Activated CD4-positive, alpha-beta T cell treated with anti-CD3 and anti-CD28 coated beads for 24 hours (primary cell): ENCODE measurements around the gene OR9G4.

Source experiments
- DNase-seq, 2 donors: peaks; one replicate each; pipeline ENCODE4 v3.0.0-alpha.2; 2020; ENCODE audit warnings: low read depth in 2 of 2

The OR9G4 gene

DNA sequence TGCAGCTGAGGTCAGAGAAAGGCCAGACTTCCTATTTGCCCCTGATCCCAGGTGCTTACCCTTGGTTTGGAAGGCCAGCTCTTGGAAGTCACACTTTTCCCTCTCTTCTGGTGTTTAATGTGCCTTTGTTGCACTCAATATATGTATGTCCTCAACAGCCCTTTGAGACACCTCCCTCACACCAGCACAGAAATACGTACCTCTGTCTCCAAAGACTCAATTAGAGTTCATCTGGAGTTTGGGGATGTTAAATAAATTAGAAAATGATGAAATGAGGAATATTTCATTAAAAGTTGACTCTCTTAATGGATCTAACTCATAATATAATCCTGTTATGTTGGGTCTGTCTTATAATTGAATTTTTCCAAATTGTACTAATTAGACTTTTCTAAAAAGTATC is at the start of gene OR9G4:
Gene OR9G4 (minus strand): TSS at position 101 of the 400 bp plus-strand sequence. CDS start 4,931 bp downstream, outside the sequence.
- DNase-seq, result no peak

DNA sequence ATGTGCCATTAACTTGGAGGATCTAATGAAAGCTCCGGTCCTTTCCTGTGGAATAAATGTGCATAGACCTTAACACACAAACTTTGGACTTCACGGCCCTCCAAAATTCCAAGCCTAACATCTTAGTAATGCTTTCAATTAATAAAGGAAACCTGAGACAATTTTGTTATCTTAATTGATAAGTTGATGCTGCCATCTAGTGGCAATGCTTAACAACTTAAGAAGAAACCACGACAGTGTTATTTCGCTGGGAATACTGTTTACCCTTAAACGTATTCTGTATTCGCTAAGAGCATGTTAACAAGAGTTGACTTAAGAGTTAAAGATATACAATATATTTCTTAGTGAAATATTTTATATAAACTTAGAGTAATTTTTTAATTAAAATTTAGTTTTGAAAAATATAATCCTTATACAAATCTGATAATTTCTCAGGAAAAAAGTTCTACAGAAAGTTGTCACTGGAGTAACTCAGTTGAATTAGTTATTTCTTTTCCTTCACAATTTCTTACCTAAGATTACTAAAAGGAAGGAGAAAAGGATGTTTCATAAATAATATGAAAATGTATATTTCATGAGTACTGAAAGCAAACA is 35.0 kb upstream of the OR9G4 start:
- DNase-seq, result no peak

DNA sequence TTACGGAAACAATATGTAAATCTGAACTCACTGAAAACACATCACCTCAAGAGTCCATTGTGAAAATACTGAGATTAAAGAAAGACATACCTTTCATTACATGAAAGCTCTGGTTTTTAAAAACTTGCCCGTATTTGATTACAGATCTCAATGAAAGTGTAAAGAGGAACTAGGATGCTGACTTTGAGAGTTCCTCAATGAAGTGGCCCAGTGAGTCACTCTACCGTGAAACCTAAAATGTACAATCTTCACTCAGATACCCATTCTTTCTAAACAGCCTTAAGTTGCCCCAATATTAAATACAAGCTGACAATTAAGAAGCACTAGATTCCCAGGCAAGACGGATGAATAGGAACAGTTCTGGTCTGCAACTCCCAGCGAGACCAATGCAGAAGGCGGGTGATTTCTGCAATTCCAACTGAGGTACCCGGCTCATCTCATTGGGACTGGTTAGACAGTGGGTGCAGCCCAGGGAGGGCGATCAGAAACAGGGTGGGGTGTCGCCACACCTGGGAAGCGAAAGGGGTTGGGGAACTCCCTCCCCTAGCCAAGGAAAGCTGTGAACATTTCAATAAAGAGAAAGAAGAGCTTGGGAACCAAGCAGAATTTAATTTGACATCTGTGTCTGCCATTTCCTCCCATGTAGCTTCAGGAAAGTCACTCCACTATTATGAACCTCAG is 33.8 kb upstream of the OR9G4 start:
- DNase-seq, result no peak

DNA sequence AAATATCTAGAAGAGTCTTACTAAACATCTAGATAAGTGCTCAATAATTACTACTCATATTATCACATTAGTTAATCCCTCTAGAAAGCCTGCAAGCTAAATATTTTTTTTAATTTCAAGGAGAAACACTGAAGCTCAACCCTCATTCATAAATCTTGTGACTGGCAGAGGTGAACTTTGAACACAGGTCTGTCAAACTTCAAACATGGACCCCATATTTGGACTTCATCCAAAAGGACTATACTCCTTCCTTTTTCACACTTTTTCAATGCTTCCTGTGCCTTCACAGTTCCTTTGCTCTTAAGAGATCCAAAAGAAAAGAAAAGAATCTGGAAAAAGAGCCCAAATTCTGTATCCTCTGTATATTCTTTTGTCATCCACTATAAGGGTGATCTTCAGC is 28.3 kb upstream of the OR9G4 start:
- no peak for DNase-seq

DNA sequence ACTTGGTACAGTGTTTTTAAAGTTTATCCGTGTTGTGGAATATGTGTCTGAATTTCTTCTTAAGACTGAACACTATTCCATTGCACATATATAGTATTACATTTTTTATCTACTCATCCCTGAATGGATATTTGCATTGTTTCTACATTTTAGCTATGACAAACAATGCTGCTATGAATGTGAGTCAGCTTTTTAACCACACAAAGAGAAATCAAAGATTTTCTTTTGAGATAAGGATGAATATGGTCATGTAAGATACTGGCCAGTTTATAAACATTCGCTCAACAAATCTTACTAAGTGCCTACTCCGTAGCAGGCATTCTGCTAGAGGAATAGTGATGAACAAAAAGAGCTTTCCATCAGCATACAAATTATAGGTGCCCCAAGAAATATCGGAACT is 16.5 kb upstream of the OR9G4 start:
- DNase-seq, result no peak

DNA sequence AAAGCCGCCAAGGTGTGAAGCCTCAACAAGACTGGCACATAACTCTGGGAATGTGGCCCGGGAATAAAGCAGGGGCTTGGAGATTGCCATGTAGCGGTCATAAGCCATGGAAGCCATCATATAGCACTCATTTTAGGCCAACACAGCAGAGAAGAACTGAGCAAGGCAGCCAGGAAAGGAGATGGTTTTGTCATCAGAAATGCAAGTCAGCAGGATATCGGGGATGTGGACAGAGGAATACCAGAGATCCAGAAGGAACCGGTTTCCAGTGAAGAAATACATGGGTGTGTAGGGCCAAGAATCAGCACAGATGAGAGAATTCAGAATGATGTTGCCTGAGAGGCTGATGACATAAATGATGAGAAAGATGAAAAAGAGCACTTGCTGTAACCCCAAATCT is 3.0 kb upstream of the OR9G4 start:
- DNase-seq, result no peak

DNA sequence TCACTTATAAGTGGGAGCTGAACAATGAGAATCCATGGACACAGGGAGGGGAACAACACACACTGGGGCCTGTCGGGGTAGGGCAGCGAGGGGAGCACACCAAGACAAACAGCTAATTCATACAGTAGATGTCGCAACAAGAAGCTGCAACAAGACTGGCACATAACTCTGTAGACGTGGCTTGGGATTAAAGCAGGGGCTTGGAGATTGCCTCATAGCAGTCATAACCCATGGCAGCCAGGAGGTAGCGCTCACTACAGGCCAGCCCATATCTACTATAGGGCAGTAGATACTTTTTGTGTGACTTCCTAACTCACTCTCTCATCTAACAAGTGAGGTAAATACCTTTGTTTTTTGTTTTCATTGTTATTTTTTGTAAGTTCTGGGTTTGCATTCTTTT is 1.7 kb upstream of the OR9G4 start:
- DNase-seq, result no peak

DNA sequence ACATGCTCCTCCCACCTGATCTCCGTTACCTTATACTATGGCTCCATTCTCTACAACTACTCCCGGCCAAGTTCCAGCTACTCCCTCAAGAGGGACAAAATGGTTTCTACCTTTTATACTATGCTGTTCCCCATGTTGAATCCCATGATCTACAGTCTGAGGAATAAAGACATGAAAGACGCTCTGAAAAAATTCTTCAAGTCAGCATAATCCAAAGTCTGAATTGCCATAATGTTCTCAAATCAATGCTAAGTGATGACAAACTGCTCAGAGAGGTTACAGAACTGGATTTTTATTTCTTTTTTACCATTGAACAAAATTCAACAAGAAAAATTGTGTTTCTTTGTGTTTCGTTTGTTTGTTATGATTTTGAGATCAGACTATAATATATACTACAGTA is 7.6 kb downstream of the OR9G4 start:
- no peak for DNase-seq

DNA sequence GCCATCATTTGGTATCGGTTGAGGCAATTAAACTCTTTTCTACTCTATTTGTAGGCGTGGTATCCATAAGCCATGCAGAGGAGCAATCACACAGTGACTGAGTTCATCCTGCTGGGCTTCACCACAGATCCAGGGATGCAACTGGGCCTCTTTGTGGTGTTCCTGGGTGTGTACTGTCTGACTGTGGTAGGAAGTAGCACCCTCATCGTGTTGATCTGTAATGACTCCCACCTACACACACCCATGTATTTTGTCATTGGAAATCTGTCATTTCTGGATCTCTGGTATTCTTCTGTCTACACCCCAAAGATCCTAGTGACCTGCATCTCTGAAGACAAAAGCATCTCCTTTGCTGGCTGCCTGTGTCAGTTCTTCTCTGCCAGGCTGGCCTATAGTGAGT is 8.4 kb downstream of the OR9G4 start:
- DNase-seq, result no peak

DNA sequence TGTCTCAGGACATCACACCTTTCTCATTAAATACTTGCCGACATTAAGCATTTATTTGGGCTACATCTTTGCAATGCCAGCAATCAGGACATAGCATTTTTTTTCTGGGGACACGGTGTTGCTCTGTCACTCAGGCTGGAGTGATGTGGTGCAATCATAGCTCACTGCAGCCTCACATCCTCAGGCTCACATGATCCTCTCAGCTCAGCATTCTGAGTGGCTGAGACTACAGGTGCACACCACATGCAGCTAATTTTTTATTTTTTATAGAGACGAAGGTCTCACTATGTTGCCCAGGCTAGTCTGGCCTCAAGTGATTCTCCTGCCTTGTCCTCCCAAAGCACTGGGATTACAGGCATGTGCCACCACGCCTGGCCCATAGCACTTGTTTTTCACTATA is 28.0 kb downstream of the OR9G4 start:
- no peak for DNase-seq

DNA sequence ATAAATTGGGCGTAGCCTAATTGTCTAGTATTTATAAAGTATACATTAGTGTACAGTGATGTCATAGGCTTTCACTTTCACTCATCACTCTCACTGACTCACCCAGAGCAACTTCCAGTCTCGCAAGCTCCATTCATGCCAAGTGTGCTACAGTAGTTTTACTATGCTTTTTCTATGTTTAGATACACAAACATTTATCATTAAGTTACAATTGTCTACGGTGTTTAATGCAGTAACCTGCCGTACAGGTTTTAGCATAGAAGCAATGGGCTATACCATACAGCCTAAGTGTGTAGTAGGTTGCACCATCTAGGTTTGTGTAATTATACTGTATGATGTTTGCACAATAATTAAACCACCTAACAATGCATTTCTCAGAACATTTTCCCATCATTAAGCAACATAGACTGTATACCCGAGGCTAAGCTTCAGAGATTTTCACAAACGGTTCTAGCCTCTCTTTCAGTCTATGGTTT is 32.1 kb downstream of the OR9G4 start:
- no peak for DNase-seq

DNA sequence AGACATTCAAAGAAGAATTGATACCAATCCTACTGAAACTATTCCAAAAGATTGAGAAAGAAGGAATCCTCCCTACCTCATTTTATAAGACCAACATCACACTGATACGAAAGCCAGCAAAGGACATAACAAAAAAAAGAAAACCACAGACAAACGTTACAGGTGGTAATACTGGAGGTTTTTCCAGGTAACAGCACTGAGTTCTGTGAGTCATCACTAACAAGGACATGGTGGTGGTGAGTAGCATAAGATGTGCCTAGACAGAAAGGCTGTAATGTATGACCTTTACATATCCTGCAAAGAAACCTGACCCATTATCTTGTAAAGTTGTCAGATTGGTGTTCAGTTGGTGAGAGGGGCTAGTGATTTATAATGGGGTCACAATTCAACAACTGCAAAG is 34.3 kb downstream of the OR9G4 start:
- no peak for DNase-seq

DNA sequence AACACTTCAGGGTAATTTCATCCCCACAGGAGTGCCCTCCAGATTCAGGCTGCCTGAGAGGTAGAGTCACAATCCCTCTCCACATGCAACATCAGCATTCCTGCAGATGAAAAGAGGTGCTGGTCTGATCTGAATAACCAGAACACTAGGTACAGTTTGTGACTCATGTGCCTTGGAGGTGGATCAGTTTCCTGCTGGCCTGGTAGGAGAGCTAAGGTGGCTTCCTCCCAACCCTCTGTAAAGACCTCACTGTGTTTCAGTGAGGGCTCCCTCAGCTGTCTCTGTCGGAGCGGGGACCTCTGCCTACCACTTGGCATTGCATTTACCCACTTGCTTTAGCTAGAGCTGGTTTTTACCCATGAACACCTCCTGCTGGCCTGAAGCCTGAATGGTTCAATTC is 42.0 kb downstream of the OR9G4 start:
- DNase-seq, result no peak

DNA sequence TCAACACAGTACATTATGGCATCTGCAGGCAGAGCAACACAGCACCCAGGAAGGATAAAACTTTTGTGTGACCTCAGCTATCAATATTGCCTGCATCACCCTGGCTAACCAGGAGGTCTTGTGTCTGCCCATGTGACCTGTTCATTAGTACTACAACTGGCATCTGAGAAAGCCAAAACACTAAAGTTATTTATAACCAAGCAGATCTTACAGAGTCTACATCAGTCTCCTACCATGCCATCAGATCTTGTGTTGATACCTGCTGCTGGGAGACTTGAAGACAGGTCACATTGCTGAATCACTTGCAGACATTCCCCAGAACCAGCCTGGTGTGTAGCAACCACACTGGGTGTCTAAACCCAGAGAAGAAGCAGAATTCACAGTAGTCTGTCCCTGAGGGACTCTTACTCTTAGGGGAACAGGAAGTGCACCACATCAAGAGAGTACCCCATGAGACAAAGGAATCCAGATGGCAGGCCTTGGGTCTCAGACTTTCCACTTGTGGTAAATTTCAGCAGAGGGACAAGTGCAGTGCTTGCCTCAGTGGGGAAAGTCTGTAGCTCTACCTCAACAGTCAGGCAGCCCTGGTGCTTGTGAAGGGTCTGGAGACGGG is 42.6 kb downstream of the OR9G4 start:
- no peak for DNase-seq

DNA sequence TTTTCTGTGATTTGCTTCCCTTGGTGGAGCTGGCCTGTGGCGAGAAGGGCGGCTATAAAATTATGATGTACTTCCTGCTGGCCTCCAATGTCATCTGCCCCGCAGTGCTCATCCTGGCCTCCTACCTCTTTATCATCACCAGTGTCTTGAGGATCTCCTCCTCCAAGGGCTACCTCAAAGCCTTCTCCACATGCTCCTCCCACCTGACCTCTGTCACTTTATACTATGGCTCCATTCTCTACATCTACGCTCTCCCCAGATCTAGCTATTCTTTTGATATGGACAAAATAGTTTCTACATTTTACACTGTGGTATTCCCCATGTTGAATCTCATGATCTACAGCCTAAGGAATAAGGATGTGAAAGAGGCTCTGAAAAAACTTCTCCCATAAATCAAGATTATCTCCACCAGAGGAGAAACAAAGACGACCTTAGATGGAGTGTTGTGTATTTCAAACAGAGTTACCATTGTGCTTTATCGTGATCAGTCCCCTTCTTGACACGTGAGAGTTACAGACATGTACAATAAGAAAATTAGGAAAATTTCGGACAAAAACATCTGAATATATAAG is 47.5 kb downstream of the OR9G4 start:
- no peak for DNase-seq

DNA sequence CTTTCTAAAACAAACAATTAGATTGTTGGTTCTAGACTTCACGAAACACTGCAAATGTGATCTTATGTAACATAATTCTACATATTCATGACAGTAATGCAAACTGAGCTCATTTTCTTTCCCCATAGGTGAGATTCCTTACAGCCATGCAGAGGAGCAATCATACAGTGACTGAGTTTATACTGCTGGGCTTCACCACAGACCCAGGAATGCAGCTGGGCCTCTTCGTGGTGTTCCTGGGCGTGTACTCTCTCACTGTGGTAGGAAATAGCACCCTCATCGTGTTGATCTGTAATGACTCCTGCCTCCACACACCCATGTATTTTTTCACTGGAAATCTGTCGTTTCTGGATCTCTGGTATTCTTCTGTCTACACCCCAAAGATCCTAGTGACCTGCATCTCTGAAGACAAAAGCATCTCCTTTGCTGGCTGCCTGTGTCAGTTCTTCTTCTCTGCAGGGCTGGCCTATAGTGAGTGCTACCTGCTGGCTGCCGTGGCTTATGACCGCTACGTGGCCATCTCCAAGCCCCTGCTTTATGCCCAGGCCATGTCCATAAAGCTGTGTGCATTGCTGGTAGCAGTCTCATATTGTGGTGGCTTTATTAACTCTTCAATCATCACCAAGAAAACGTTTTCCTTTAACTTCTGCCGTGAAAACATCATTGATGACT is 48.1 kb downstream of the OR9G4 start:
- DNase-seq, result no peak

DNA sequence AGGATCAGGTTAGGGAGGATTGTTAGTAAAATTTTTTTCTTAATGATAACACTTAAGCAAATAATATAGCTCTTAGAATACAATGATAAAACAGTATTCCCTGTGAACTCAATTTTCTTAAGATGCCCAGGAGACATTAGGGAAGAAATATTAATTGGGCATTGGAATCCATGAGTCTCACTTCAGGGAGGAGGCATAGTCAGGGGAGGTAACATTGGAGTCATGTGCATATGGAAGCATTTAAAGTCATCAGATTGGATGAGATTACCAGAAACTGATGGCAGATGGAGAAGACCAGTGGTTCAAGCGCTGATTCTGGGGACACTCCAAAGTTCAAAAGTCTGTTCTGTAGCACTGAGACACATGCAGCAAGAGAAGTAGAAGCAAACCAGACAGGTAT is 49.7 kb downstream of the OR9G4 start, which contains the start of gene OR9G1:
Gene OR9G1 (plus strand): TSS at position 301 of the 400 bp plus-strand sequence. CDS start 1,293 bp downstream, outside the sequence.
- no peak for DNase-seq

DNA sequence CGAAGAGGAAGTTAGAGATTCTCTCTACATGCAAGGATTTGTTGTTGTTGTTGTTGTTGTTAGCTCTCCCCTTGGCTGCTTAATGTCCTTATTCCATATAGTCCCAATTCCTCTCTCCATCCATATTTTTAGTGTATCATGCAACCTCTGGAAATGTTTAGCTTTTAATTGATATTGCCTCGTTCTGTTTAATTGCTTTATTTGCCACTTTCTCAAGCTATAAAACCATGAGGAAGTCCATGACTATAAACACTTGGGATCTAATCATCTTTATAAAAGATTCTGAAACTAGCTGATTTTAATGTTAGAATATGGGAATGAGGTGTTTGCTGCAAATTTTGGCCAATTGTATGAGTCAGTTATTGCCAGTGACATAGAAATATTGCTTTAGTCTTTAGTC is 55.1 kb downstream of the OR9G4 start:
- no peak for DNase-seq
